GM12892 (cell line): ENCODE results near the gene ZNF669.

ENCODE experiments used
- DNase-seq: peaks from one replicate; pipeline ENCODE4 v3.0.0; 2011; ENCODE audit not compliant: insufficient read length
- FAIRE-seq: peaks from 2 replicates; lab custom pipeline; 2011; peaks lifted over from hg19 to GRCh38; lab: Jason Lieb, UNC
- POLR2A ChIP-seq: IDR thresholded peaks from 2 replicates; pipeline ENCODE4 v1.6.1; 2011; ENCODE audit warnings: low read depth, low read length, control low read depth
- POLR2AphosphoS5 ChIP-seq: IDR thresholded peaks from 2 replicates; pipeline ENCODE4 v1.6.1; 2011; ENCODE audit warnings: low read depth, low read length, control low read depth
- TAF1 ChIP-seq: IDR thresholded peaks from 2 replicates; pipeline ENCODE4 v1.6.1; 2011; ENCODE audit warnings: low read depth, mild to moderate bottlenecking, control low read depth, low read length, borderline replicate concordance

The ZNF669 gene

DNA sequence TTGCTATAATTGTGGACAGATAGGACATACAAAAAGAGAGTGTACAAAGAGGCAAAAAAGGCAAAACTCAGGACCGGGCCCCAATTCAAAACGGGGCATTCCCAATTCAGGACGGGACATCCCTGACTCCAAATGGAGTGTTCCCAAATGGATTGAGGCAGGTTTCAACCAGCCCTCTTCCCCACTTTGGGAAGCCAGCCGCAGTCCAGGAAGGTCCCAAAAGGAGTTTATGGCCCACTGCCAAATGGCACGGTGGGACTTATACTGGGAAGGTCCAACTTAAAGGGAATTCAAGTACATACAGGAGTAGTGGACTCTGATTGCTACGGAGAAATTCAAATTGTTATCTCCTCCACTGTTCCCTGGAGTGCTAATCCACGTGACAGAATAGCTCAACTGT is 3.5 kb upstream of the ZNF669 start:
- FAIRE-seq (no peak), DNase-seq (no peak)
- TF ChIP-seq POLR2A: no peak

DNA sequence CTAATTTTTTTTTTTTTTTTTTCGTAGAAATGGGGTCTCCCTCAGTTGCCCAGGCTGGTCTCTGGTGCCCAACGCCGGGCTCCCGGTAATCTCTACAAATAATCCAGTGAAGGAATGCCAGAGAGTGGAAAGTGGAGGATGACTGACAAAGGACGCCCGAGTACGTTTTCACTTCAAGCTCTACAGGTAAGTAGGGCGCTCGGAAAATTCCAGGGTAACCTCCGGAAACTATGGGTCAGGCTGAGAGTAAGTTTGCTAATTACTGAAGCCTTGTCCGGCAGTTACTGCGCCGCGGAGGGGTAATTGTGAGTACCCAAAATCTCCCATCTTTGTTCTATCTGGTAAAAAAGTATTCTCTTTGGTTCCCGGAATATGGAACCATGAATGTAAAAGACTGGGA is 1.8 kb upstream of the ZNF669 start:
- TF ChIP-seq TAF1 (no peak), POLR2A (no peak), POLR2AphosphoS5 (no peak)
- FAIRE-seq (no peak), DNase-seq (no peak)

DNA sequence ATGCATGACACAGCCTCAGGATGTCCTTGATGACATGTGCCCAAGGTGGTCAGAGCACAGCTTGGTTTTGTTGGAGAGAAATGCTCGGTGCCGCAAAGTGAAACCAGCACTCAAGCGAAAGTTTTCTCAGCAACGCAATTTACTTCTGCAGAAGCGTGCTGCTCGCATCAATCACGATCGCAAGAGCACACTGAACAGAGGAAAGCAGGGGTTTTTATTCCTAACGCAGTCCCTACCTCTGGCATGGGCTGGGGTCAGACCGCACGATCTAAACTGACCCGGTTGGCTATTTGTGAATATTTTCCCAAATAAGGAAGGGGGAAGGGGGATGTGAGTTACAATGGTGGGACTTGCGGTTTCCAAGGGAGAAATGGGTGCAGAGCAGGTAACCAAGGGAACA is 809 bp upstream of the ZNF669 start:
- TF ChIP-seq TAF1: no peak
- no peak for TF ChIP-seq POLR2A
- TF ChIP-seq POLR2AphosphoS5: no peak
- FAIRE-seq: no peak
- no peak for DNase-seq

DNA sequence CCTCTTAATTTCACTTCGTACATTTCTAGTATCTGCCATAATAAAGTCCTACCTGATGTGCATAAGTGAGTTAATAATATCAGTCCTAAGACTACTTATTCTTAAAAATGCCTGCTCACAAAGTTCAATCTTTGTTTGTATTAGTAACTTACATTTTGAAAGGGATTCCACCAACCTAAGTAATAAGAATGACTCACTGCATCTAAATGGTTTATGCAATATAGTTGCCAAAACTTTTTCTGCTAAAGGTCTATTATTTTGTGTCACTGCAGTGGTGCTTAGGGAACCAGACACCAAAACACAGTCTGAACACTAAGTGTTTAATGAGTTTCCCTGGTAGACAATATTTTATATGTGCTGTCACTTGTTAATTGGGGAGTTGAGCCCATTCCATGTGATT is 1.8 kb downstream of the ZNF669 start:
- FAIRE-seq (no peak), DNase-seq (no peak)
- no peak for TF ChIP-seq POLR2AphosphoS5
- no peak for TF ChIP-seq POLR2A
- no peak for TF ChIP-seq TAF1

DNA sequence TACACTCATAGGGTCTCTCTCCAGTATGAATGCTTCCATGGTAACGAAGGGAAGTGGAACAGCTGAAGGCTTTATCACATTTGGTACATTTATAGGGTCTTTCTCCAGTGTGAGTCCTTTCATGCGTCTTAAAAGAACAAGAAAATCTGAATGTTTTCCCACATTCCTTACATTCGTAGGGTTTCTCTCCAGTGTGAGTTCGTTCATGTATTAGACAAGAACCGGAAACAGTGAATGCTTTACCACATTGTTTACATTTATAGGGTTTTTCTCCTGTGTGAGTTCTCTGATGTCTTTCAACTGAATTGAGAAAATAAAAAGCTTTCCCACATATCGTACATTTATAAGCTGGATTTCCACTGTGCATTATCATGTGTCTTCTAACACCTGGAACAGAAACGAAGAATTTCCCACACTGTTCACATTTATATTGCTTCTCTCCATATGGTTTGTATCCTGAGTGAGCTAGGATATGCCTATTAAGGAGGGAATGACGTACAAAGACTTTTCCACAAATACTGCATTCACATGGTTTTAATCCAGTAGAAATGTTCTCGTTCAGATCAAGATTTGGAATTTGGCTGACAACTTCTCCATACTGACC is 3.4 kb downstream of the ZNF669 start:
- TF ChIP-seq POLR2A (no peak), TAF1 (no peak), POLR2AphosphoS5 (no peak)
- no peak for DNase-seq
- FAIRE-seq: no peak

DNA sequence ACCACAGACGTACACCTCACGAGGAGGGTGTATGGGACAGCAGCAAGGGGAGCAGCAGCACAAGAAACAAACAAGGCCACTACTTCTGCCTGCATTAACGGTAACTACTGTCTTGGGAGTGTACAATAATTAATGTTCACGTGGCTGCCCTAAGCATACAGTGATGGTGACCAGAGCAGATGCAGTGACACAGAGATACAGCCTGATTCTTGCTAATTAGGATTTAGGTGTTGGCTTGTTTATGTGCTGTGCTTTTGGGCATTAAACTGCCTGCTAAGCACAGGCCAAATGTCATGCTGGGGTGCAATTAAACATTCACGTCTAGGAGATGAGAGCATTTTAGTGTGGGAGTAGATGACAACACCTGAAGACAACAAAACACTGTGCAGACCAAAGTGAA is 7.2 kb downstream of the ZNF669 start:
- peak; percentile 56; the same call in 1 of the 2 replicates for TF ChIP-seq POLR2AphosphoS5
- TF ChIP-seq TAF1: no peak
- 0 out of 2 replicates have a peak, but pooled peaks have one; percentile 29 for TF ChIP-seq POLR2A
- FAIRE-seq (no peak), DNase-seq (no peak)

DNA sequence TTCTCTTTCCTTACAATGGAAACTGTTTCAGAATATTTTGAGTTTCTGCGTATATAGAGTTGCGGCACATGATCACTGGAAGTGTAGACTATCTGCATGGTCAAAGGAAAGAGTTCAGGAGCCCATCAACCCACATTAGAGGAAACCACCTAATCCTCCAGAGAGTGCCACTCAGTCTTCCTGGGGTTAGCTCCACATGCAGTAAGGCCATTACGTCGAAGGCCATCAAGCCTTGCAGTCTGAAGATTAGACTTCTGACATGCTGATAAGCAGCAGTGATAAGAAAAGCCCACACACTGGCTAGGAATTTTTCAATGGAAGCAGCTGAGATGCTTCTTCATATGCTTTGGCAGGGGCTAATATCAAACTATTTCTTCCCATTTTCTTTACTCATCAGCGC is 7.6 kb downstream of the ZNF669 start:
- no peak for FAIRE-seq
- no peak for DNase-seq
- TF ChIP-seq TAF1 (no peak), POLR2AphosphoS5 (no peak), POLR2A (no peak)

DNA sequence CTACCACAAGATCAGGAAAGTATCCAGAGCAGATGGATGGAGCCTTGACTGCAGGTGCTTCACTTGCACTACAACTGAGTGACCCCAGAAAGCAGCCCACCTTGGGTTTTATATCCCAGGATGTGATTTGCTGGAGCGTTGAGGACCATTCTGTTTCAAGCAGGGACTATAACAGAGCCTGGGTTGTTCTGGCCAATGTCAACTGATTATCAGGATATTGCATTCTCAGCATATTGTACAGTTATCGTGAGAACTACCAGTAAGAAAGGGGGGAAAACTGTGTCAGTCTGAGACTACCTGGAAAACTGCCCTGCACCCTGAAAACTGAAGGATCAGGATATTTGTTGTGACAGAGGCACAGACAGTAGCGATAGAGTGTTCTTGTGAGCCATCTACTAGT is 8.0 kb downstream of the ZNF669 start:
- DNase-seq (no peak), FAIRE-seq (no peak)
- TF ChIP-seq TAF1: no peak
- TF ChIP-seq POLR2AphosphoS5: no peak
- no peak for TF ChIP-seq POLR2A

DNA sequence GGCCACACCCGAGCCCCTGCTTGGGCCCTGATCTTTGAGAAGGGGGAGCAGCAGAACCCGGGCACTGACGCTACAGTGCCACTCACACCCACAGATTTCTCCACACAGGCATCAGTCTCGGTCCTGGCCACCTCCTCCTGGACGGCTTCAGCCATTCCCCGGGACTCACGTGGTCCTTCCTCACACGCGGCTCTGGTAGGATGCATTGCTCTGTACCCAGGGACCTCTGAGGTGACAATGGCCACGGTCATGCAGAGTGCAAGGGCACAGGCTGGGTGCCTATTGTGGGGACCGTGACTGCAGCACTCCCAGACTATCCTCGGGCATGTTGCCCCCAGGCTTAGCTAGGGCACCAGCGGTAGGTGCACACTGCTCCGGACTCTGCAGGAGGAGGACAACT is 13.7 kb downstream of the ZNF669 start:
- DNase-seq (no peak), FAIRE-seq (no peak)
- TF ChIP-seq POLR2A (no peak), TAF1 (no peak), POLR2AphosphoS5 (no peak)

DNA sequence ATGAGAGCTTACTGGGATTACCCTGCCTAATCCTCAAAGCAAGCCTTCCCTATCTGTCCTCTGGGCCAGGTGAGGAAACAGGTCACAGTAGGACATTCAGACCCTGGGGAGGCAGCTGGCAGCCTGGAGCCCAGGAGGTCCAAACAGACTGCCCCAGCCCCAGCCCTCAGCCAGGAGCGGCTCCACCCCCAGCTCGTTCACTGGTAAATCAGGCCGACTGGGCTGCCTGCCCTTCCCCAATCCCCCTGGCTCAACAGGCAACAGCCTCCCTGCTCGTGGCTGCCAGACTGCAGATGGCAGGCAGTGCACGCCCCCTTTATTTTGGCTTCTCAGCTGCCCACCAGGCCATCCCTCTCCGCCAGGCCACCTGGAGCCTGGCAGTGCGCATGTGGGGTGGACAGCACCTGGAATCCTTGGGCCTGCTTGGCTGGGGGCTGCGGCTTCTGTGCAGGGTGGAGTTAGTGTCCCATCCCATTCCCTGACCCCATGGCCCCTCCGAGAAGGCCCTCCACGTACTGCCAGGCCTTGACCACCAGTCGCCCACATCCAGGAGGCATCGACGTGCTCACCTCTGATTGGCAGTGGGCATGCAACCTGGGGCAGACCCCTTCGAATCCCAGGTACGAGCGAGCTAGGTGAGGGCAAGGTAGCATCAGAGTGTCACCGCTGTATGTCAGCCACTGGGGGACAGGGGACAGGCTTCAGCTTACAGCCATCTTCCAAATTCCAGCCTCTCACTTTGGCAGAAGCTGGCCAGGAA is 14.4 kb downstream of the ZNF669 start:
- TF ChIP-seq TAF1: no peak
- TF ChIP-seq POLR2AphosphoS5: no peak
- no peak for TF ChIP-seq POLR2A

DNA sequence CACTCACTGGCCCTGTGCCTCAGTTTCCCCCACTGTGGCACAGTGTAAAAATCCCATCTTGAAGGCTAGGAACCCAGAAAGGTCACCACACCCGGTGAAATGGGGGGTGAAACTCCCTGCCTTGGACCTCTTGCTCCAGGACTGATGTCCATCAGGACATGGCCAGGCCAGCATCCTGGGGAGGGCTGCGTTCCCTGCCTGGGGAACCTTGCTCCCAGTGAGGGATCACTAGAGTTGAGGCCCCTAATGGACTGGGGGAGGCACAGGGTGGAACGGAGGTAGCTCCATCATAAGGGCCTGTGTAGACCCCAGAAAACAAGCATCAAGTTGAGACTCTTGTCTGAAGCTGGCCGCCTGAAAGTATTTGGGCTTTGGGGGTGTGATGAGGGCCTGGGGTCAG is 15.2 kb downstream of the ZNF669 start:
- FAIRE-seq (no peak), DNase-seq (no peak)
- no peak for TF ChIP-seq POLR2AphosphoS5
- TF ChIP-seq POLR2A: no peak
- TF ChIP-seq TAF1: no peak

More for the DNA sequence above, 14.4 kb downstream of the ZNF669 start:
- FAIRE-seq (no peak), DNase-seq (no peak)

DNA sequence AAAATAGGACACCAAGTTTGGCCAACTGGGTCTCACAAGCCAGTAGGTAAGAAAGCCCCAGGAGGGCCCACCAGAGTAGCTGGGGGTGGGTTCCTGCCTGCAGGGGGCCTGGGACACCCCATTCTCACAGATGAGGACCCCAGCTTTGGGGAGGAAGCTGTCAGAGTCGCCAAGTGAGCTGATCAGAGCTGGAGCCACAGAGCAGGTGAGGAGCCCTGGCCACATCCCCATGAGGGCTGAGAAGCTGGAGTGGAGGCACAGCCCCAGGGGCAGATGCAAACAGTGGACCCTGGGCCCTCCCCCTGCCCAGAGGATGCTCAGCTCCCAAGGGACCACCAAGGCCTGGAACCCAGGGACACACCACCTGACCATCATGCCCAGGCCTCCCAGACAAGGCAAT is 16.9 kb downstream of the ZNF669 start:
- DNase-seq (no peak), FAIRE-seq (no peak)
- TF ChIP-seq TAF1 (no peak), POLR2A (no peak), POLR2AphosphoS5 (no peak)

DNA sequence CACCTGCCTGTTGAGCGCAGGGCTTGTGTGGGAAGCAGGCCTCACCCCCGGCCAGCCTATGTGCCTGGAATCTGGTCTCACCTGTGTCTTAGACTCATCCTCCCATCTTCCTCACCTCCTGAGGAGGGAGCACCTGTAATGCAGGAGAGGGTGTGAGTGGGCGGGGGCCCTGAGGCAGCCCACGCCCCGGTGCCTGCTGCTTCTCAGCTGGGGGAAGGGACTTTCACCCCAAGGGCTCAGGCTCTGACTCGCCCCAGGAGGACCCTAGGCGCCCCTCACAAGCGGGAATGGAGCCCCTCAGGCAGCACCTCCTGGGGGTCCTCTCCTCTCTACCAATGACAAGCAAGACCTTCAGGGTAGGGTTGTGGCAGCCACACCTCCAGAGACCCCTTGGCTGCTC is 18.8 kb downstream of the ZNF669 start:
- no peak for FAIRE-seq

More for the DNA sequence above, 18.8 kb downstream of the ZNF669 start:
- DNase-seq: no peak
- TF ChIP-seq POLR2AphosphoS5 (no peak), POLR2A (no peak), TAF1 (no peak)
